ENCODE measurements around the gene ADRA1B. TPM values are rescaled to one million over a fixed set of nuclear protein-coding genes. Genes with fewer than 3 reads are reported as not detected.

Gene ADRA1B
- total RNA-seq, 2 donors from 2014 or later, result 0.60 to 0.68 TPM

GRCh38 chr5:159907689-159908590 lies 8.3 kb upstream of the ADRA1B start:
- no peak for TF ChIP-seq CTCF (conservative IDR thresholded peaks at IDR 0.05)
- Histone ChIP-seq H3K4me1 (ENCODE audit: control insufficient read depth, insufficient read depth, low read length) (no peaks in the 10 kb centered on the region), H3K9ac (ENCODE audit: extremely low read depth, low read length, poor library complexity, severe bottlenecking) (no peak overlapping the region), H3K27me3 (ENCODE audit: control insufficient read depth, insufficient read depth, low read length, poor library complexity, severe bottlenecking) (no peaks in the 10 kb centered on the region), H3K27ac (ENCODE audit: low read depth, low read length) (no peak overlapping the region), H3K36me3 (ENCODE audit: control insufficient read depth, insufficient read depth, low read length) (no peaks in the 10 kb centered on the region), H3K9me3 (ENCODE audit: control insufficient read depth, low read length) (no peaks in the 10 kb centered on the region), H3K4me3 (ENCODE audit: low read length) (no peak overlapping the region)
- H3K4me1 Mint-ChIP-seq, result peaks cover 16% of the 10 kb centered on the region
- no peak for DNase-seq
- 60 to 85% methylated on average over 2 to 7 of the region's 7 CpGs for WGBS, 2 experiments (ENCODE audit: insufficient coverage in 1 of 2, insufficient read length in 1 of 2)
- H3K4me3 Mint-ChIP-seq, result no peak overlapping the region
- H3K9me3 Mint-ChIP-seq, result no peaks in the 10 kb centered on the region
- no peak overlapping the region for H3K27ac Mint-ChIP-seq
- H3K36me3 Mint-ChIP-seq (ENCODE audit: low read depth), result no peaks in the 10 kb centered on the region
- H3K27me3 Mint-ChIP-seq (ENCODE audit: insufficient read depth), result peaks cover 1% of the 10 kb centered on the region

DNA sequence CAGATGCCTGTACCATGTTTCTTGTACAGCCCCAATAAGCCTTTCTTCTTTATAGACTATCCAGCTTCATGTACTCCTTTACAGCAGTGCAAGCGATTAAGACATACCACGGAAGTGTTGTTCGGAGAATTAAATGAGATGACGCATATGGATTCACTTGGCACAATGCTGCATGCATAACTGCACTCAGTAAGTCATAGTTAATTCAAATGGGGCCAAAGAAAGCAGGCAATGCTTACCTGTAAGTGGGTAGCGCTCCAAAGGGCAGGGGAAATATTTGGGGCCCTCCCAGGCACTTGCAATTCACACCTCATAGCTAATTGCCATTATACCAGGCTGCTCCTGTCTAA lies 7.7 kb upstream of the ADRA1B start:
- no peak overlapping the region for H3K27ac Mint-ChIP-seq
- H3K4me3 ChIP-seq (ENCODE audit: low read length), result no peak overlapping the region
- H3K27ac ChIP-seq (ENCODE audit: low read depth, low read length), result no peak overlapping the region
- no peaks in the 10 kb centered on the region for H3K4me1 ChIP-seq (ENCODE audit: control insufficient read depth, insufficient read depth, low read length)
- H3K36me3 Mint-ChIP-seq (ENCODE audit: low read depth), result no peaks in the 10 kb centered on the region
- no peaks in the 10 kb centered on the region for H3K9me3 Mint-ChIP-seq
- H3K4me3 Mint-ChIP-seq, result no peak overlapping the region
- H3K36me3 ChIP-seq (ENCODE audit: control insufficient read depth, insufficient read depth, low read length), result no peaks in the 10 kb centered on the region
- DNase-seq, result no peak
- H3K9me3 ChIP-seq (ENCODE audit: control insufficient read depth, low read length), result no peaks in the 10 kb centered on the region
- H3K27me3 Mint-ChIP-seq (ENCODE audit: insufficient read depth), result peaks cover 4% of the 10 kb centered on the region
- no peak overlapping the region for H3K9ac ChIP-seq (ENCODE audit: extremely low read depth, low read length, poor library complexity, severe bottlenecking)
- peaks cover 16% of the 10 kb centered on the region for H3K4me1 Mint-ChIP-seq
- no peak for TF ChIP-seq CTCF (conservative IDR thresholded peaks at IDR 0.05)
- whole genome bisulfite sequencing, 2 experiments (ENCODE audit: insufficient coverage in 1 of 2, insufficient read length in 1 of 2), result 86 to 96% methylated on average over 3 to 5 of the region's 5 CpGs
- H3K27me3 ChIP-seq (ENCODE audit: control insufficient read depth, insufficient read depth, low read length, poor library complexity, severe bottlenecking), result no peaks in the 10 kb centered on the region

DNA sequence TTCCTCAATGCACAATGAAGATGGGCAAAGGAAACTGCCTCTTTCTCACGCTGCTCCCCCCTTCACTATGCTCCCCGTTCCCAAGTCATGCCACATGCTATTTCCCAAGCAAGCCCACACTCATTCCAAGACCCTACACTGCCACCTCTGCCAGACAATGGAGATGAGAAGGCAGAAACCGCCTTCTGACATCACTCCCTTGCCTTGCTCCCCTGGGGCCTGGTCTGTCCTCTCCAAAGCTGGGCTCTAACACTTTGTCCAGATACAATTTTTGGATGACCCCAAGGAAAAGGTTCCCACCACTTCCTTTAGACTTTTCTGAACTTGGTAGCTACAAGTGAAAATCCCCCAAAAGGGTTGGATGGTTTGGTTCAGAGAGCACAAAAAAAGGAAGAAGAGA lies 7.2 kb upstream of the ADRA1B start:
- H3K27me3 Mint-ChIP-seq (ENCODE audit: insufficient read depth), result peaks cover 10% of the 10 kb centered on the region
- Histone ChIP-seq H3K27ac (ENCODE audit: low read depth, low read length) (no peak overlapping the region), H3K9me3 (ENCODE audit: control insufficient read depth, low read length) (no peaks in the 10 kb centered on the region), H3K27me3 (ENCODE audit: control insufficient read depth, insufficient read depth, low read length, poor library complexity, severe bottlenecking) (peaks cover 5% of the 10 kb centered on the region), H3K36me3 (ENCODE audit: control insufficient read depth, insufficient read depth, low read length) (no peaks in the 10 kb centered on the region), H3K4me3 (ENCODE audit: low read length) (no peak overlapping the region), H3K9ac (ENCODE audit: extremely low read depth, low read length, poor library complexity, severe bottlenecking) (no peak overlapping the region), H3K4me1 (ENCODE audit: control insufficient read depth, insufficient read depth, low read length) (no peaks in the 10 kb centered on the region)
- H3K27ac Mint-ChIP-seq, result no peak overlapping the region
- no peak for DNase-seq
- H3K4me3 Mint-ChIP-seq, result no peak overlapping the region
- no peaks in the 10 kb centered on the region for H3K36me3 Mint-ChIP-seq (ENCODE audit: low read depth)
- no peaks in the 10 kb centered on the region for H3K9me3 Mint-ChIP-seq
- 82 to 100% methylated on average over 2 to 3 of the region's 3 CpGs for WGBS, 2 experiments (ENCODE audit: insufficient coverage in 1 of 2, insufficient read length in 1 of 2)
- H3K4me1 Mint-ChIP-seq, result peaks cover 16% of the 10 kb centered on the region
- no peak for TF ChIP-seq CTCF (conservative IDR thresholded peaks at IDR 0.05)
